ENCODE results near the gene SCRT2. TPM values are rescaled to one million over a fixed set of nuclear protein-coding genes. Genes with fewer than 3 reads are reported as not detected.
"Not testable (repeated sequence)": the region's sequence is repeated elsewhere in the genome, so short reads cannot be mapped to it uniquely, and the experiment has no call there.

The SCRT2 gene
- total RNA-seq, 2 donors from 2014 or later: not detected

DNA sequence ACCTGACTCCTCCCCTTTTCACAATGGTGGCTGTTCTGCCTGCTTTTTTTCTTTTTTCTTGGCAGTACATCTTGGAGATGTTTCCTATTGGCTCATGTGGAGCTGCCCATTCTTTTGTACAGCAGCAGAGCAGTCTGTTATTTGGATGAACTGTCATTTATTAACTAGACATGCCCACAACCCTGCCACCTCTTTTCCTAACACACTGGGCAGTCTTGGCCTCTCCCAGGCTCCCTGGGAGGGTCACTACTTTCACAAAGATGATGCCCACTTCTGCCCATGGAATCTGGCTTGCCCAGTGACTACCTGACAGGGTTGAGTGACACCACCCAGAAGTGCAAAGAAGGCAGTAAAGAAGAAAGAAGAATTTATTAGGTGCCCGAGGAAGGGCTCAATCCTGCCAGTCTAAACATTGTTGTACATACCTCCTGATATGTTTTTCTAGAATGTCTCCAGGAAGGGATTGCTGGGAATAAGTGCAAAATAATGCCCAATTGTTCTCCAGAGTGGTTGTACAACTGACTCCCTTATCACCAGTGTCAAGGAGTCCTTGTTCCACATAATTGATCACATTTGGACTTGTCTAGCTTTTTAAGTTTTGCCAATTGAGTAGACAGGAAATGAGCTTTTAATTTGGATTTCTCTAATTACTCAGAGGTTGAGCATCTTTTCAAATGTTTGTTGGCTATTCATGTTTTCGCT, 19.7 kb upstream of the SCRT2 start:
- H3K27ac Mint-ChIP-seq: no peak overlapping the region
- H3K36me3 Mint-ChIP-seq (ENCODE audit: insufficient read depth in 2 of 2): no peaks in the 10 kb centered on the region
- ATAC-seq (replicated peaks in 1 of 2) (no peak), DNase-seq (no peak)
- H3K9me3 Mint-ChIP-seq: no peaks in the 10 kb centered on the region
- H3K4me1 Mint-ChIP-seq (ENCODE audit: low read depth): no peaks in the 10 kb centered on the region
- H3K27me3 Mint-ChIP-seq (ENCODE audit: low read depth): no peaks in the 10 kb centered on the region
- H3K4me3 Mint-ChIP-seq: no peak overlapping the region

DNA sequence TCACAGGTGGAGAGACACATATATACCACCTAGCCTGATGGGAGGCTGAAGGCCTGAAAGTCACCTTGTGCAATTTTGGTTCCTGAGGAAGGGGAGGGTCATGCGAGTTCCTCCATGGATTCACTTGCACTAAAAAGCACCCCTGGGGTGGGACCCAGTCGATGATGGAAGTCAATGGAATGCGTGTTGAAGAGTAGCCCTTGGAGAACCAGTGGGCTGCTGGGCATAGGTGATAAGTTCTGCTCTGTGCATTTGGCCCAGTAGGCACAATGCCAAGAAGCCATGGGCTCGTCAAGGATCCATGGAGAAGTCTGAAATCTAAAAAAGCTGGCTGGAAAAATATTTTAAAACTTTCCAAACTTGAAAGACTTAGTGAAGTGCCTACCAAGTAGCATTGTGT, 18.9 kb upstream of the SCRT2 start:
- Mint-ChIP-seq H3K4me3 (no peak overlapping the region), H3K27me3 (ENCODE audit: low read depth) (no peaks in the 10 kb centered on the region), H3K36me3 (ENCODE audit: insufficient read depth in 2 of 2) (no peaks in the 10 kb centered on the region), H3K27ac (no peak overlapping the region), H3K9me3 (no peaks in the 10 kb centered on the region), H3K4me1 (ENCODE audit: low read depth) (no peaks in the 10 kb centered on the region)
- no peak for ATAC-seq (replicated peaks in 1 of 2)
- DNase-seq: no peak

DNA sequence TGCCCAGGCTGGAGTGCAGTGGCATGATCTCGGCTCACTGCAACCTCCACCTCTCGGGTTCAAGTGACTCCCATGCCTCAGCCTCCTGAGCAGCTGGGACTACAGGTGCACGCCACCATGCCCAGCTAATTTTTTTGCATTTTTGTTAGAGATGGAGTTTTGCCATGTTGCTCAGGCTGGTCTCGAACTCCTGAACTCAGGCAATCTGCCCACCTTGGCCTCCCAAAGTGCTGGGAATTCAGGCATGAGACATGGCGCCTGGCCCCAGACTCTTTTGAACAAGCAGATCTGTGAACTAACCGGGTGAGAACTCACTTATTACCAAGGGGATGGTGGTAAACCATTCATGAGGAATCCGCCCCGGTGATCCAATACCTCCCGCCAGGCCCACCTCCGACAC, 18.2 kb upstream of the SCRT2 start:
- H3K27me3 Mint-ChIP-seq (ENCODE audit: low read depth); H3K4me1 Mint-ChIP-seq (ENCODE audit: low read depth); ATAC-seq (replicated peaks in 1 of 2); H3K36me3 Mint-ChIP-seq (ENCODE audit: insufficient read depth in 2 of 2); DNase-seq; H3K9me3 Mint-ChIP-seq; H3K4me3 Mint-ChIP-seq; H3K27ac Mint-ChIP-seq: not testable (repeated sequence)

DNA sequence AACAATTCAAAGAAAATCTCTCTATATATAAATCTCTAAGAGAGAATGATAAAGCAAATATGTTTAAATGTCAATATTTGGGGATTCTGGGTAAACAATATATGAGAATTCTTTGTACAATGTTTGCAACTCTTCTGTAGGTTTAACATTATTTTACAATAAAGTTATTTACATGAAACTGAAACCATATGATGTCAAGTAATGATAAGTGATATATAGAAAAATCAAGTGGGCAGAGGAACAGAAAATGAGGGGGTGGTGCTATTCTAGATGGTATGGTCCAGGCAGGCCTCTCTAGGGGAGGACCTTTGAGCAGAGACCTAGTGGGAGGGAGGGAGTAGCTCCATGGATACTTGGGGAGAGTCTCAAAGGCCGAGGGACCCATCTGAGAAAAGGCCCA, 16.4 kb upstream of the SCRT2 start:
- H3K9me3 Mint-ChIP-seq: no peaks in the 10 kb centered on the region
- H3K27ac Mint-ChIP-seq: no peak overlapping the region
- peaks cover 6% of the 10 kb centered on the region for H3K27me3 Mint-ChIP-seq (ENCODE audit: low read depth)
- H3K36me3 Mint-ChIP-seq (ENCODE audit: insufficient read depth in 2 of 2): no peaks in the 10 kb centered on the region
- DNase-seq (no peak), ATAC-seq (replicated peaks in 1 of 2) (no peak)
- no peak overlapping the region for H3K4me3 Mint-ChIP-seq
- H3K4me1 Mint-ChIP-seq (ENCODE audit: low read depth): no peaks in the 10 kb centered on the region

DNA sequence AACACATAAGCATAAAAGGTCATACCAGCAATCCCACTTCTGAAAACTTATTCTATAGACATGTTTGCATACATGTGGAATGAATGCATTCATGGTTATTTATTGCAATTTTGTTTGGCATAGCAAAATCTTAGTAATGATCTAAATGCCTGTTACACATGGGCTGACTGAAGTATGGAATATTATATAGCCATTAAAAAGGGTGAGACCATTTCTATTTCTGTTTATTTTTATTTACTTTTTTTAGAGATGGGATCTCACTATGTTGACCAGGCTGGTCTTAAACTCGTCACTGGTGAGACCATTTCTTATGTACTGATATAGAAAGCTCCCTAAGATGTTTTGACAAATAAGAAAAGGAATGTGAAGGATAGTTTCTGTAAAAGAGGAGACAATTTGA, 14.3 kb upstream of the SCRT2 start:
- peaks cover 6% of the 10 kb centered on the region for H3K27me3 Mint-ChIP-seq (ENCODE audit: low read depth)

DNA sequence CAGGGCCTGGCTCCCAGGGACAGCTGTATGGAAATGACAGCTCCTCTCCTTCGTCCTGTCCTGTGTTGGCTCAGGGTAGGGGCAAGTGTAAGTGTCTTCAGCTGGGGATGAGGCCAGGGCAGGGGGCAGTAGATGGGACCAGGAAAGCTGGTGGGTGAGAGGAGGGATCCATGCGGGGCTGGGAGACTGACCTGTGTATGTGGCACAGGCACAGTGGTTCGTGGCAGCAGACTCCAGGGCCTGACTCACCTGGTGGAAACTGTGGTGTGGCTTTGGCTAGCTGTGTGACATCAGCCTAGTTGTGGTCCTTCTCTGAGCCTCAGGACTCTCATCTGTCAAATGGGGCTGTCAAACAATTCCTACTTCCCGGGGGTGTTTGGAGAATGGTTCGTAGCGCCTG, 13.7 kb upstream of the SCRT2 start:
- H3K9me3 Mint-ChIP-seq: no peaks in the 10 kb centered on the region
- ATAC-seq (replicated peaks in 1 of 2): no peak

More for the DNA sequence above, 14.3 kb upstream of the SCRT2 start:
- no peak overlapping the region for H3K27ac Mint-ChIP-seq
- DNase-seq (no peak), ATAC-seq (replicated peaks in 1 of 2) (no peak)
- no peaks in the 10 kb centered on the region for H3K4me1 Mint-ChIP-seq (ENCODE audit: low read depth)
- H3K36me3 Mint-ChIP-seq (ENCODE audit: insufficient read depth in 2 of 2): no peaks in the 10 kb centered on the region
- H3K9me3 Mint-ChIP-seq: no peaks in the 10 kb centered on the region
- H3K4me3 Mint-ChIP-seq: no peak overlapping the region

DNA sequence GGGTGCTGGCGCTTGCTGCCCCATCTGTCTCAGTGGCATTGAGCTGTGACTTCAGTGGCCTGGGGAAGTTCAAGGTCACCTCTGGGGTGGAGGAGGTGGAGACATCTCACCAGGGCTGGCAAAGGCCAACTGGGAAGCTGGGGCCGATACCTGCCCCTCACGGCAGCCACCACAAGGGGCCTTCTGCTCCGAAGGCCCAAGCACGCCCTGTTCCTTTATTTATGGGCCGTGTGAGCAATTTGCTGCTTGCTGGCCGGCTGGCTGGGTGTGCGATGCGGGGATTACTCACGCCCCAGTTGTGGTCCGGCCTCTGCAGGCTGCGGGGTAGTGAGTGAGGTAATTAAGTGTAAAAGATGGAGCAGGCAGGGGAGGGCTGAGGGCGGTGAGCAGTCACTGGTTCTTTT, 13.2 kb upstream of the SCRT2 start:
- no peak for ATAC-seq (replicated peaks in 1 of 2)
- peaks cover 6% of the 10 kb centered on the region for H3K27me3 Mint-ChIP-seq (ENCODE audit: low read depth)
- no peak for DNase-seq

More for the DNA sequence above, 13.7 kb upstream of the SCRT2 start:
- no peak overlapping the region for H3K27ac Mint-ChIP-seq
- H3K27me3 Mint-ChIP-seq (ENCODE audit: low read depth): peaks cover 6% of the 10 kb centered on the region
- no peak for DNase-seq
- H3K4me1 Mint-ChIP-seq (ENCODE audit: low read depth): no peaks in the 10 kb centered on the region
- no peak overlapping the region for H3K4me3 Mint-ChIP-seq
- H3K36me3 Mint-ChIP-seq (ENCODE audit: insufficient read depth in 2 of 2): no peaks in the 10 kb centered on the region

DNA sequence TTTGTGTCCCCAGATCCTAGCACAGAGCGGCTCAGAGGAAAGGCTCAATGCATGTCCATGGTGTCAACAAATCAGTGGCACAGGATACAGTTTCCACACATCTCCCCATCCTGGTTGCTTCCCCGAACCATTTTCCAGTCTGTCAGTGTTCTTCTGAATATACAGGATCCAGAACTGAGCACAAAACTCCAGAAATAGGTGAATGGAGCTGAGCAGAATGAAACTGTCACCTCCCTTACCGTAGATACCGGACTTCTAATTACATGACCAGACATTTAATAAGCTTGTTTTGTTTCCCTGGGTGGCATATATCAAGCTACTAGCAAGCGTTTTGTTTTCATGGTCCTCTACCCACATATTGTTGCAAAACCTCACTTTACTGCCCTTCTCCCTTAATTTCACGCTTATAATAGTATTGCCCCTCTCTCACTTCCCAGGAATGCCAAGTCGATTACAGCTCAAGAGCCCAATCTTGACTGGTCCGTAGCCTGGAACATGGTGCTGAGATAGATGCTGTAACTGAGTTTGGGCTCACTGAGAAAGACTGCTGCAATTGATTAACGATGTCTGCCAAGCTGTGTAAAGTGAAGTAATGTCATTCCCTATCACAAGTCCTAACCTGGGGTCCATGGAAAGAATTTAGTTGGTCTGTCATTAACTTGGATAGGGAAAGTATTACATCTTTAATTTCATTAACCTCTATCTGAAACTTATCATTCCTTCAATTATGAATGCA, 12.0 kb upstream of the SCRT2 start:
- no peaks in the 10 kb centered on the region for H3K4me1 Mint-ChIP-seq (ENCODE audit: low read depth)
- H3K4me3 Mint-ChIP-seq: no peak overlapping the region
- H3K27me3 Mint-ChIP-seq (ENCODE audit: low read depth): peaks cover 6% of the 10 kb centered on the region
- no peaks in the 10 kb centered on the region for H3K36me3 Mint-ChIP-seq (ENCODE audit: insufficient read depth in 2 of 2)
- ATAC-seq (replicated peaks in 1 of 2): no peak
- DNase-seq: no peak
- H3K9me3 Mint-ChIP-seq: no peaks in the 10 kb centered on the region
- H3K27ac Mint-ChIP-seq: no peak overlapping the region

More for the DNA sequence above, 13.2 kb upstream of the SCRT2 start:
- no peaks in the 10 kb centered on the region for H3K4me1 Mint-ChIP-seq (ENCODE audit: low read depth)
- H3K36me3 Mint-ChIP-seq (ENCODE audit: insufficient read depth in 2 of 2): no peaks in the 10 kb centered on the region
- H3K27ac Mint-ChIP-seq: no peak overlapping the region
- no peak overlapping the region for H3K4me3 Mint-ChIP-seq
- H3K9me3 Mint-ChIP-seq: no peaks in the 10 kb centered on the region

DNA sequence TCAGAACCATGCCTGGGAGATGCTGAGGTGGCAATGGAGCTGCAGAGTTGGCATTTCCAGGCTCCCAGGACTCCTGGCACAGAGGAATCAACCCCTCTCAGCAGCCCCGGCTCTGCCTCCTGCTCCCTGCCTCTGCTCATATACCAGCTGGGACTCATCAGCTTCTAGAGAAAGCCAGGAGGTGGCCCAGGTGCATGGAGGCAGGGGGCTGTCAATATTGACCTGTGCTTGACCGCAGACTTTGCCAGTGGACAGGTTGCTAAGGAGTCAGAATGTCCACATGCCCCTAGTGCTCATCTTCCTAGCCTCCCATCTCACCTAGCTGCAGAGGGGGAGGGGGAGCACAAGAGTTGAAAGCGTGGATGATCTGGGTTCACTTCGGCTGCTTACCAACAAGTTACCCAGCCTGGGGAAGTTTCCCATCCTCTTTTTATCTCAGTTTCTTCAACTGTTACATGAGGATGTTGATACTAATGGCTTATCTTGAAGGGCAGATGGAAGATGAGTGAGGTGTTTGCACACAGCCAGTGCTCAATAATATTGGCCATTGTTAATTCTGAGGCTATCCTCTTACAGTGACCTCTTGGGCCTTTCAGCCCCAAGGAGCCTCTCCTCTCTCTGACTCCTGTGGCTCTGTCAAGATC, 9.2 kb upstream of the SCRT2 start:
- no peaks in the 10 kb centered on the region for H3K36me3 Mint-ChIP-seq (ENCODE audit: insufficient read depth in 2 of 2)
- no peak for ATAC-seq (replicated peaks in 1 of 2)
- no peaks in the 10 kb centered on the region for H3K4me1 Mint-ChIP-seq (ENCODE audit: low read depth)
- H3K27ac Mint-ChIP-seq: no peak overlapping the region
- no peak overlapping the region for H3K4me3 Mint-ChIP-seq
- no peak for DNase-seq
- H3K9me3 Mint-ChIP-seq: no peaks in the 10 kb centered on the region
- peaks cover 6% of the 10 kb centered on the region for H3K27me3 Mint-ChIP-seq (ENCODE audit: low read depth)

DNA sequence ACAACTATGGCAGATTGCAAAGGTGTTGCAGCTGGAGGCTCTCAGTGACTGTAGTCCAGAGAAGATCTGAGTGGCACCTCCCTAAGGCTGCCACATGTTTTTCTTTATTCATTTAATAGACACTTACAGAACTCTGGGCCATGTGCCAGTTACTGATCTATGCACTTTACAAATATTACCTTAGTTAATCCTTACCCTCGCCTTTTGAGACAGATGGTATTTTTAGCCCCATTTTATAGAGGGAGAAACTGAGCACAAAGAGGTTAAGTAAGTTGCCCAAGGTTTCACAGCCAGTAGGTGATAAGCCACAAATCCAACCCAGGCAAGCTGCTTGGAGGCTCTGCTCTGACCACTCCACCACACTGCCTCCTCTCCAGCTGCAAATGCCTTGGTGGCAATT, 6.5 kb upstream of the SCRT2 start:
- DNase-seq (no peak), ATAC-seq (replicated peaks in 1 of 2) (no peak)
- Mint-ChIP-seq H3K4me3 (no peak overlapping the region), H3K27me3 (ENCODE audit: low read depth) (peaks cover 15% of the 10 kb centered on the region), H3K36me3 (ENCODE audit: insufficient read depth in 2 of 2) (no peaks in the 10 kb centered on the region), H3K9me3 (no peaks in the 10 kb centered on the region), H3K4me1 (ENCODE audit: low read depth) (no peaks in the 10 kb centered on the region), H3K27ac (no peak overlapping the region)

DNA sequence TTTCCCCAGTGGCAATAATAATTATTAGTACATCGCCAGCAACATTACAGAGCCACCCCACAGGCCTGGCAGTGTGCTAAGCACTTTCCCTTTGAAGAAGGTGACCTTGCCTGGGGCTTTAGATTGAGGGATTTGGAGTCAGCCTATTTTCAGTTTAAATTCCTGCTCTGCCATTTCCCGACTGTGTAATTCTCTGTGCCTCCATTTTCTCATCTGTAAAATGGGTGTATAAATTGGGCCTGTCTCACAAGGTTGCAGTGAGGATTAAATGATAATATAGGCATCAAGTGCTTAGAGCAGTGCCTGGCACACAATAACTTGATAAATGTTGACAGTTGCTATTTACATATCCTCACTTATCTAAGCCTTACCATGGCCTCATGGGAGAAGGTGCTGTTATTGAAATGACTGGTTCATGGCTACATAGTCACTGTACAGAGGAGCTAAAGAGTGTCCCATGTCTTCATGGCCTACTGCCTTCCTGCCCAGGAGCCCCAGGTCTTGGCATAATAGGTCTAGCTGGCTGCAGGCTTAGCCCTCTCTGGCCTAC, 5.1 kb upstream of the SCRT2 start:
- Mint-ChIP-seq H3K4me3 (no peak overlapping the region), H3K27me3 (ENCODE audit: low read depth) (peaks cover 25% of the 10 kb centered on the region), H3K36me3 (ENCODE audit: insufficient read depth in 2 of 2) (peaks cover 0 to 3% of the 10 kb centered on the region in 2 donors), H3K9me3 (no peaks in the 10 kb centered on the region), H3K4me1 (ENCODE audit: low read depth) (peaks cover 6% of the 10 kb centered on the region), H3K27ac (no peak overlapping the region)
- ATAC-seq (replicated peaks in 1 of 2) (no peak), DNase-seq (no peak)

DNA sequence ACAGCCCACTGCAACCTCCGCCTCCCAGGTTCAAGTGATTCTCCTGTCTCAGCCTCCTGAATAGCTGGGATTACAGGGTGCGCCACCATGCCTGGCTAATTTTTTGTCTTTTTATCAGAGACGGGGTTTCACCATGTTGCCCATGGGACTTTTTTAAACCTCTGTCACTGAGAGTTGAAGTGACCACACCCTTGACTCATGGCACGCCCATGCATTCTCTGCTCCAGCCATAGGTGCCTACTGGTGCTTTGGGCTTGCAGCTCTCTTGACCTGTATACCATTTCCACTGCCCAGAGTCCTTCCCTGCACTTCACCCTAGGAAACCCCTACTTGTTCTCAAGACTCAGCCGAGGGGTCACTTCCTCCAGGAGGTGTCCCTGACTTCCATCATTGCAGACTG, 2.4 kb upstream of the SCRT2 start:
- Mint-ChIP-seq H3K27ac (no peak overlapping the region), H3K27me3 (ENCODE audit: low read depth) (peaks cover 46% of the 10 kb centered on the region), H3K4me3 (no peak overlapping the region), H3K9me3 (no peaks in the 10 kb centered on the region), H3K4me1 (ENCODE audit: low read depth) (peaks cover 7% of the 10 kb centered on the region), H3K36me3 (ENCODE audit: insufficient read depth in 2 of 2) (peaks cover 0 to 3% of the 10 kb centered on the region in 2 donors)
- ATAC-seq (replicated peaks in 1 of 2) (no peak), DNase-seq (no peak)

DNA sequence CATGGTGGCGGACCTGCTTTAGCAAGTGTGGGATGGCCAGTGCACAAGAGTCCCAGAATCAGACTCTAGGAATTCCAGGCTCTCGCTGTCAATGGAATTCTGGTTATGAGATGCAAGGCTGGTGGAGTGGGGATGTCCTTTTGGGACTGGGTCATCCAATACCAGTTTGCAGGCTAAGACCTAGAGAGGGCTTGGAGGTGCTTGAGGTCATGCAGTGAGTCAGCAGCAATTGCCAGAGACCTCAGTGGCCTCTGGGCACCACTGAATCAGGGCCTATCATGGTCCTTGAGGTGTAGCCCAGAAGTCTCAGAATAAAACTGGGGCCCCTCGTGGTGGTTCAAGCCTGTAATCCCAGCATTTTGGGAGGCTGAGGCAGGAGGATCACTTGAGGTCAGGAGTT, 1.4 kb upstream of the SCRT2 start:
- Mint-ChIP-seq H3K27ac (no peak overlapping the region), H3K4me1 (ENCODE audit: low read depth) (peaks cover 7% of the 10 kb centered on the region), H3K27me3 (ENCODE audit: low read depth) (peaks cover 50% of the 10 kb centered on the region), H3K36me3 (ENCODE audit: insufficient read depth in 2 of 2) (peaks cover 0 to 4% of the 10 kb centered on the region in 2 donors), H3K9me3 (no peaks in the 10 kb centered on the region), H3K4me3 (no peak overlapping the region)
- DNase-seq (no peak), ATAC-seq (replicated peaks in 1 of 2) (no peak)

Data from activated T-cell treated with anti-CD3 and anti-CD28 coated beads, Interleukin-2, amount 50 U/mL, for 72 hours (primary cell).